Daoy (cell line): Measurements from ENCODE around the gene NDC80. TPM values are rescaled to one million over a fixed set of nuclear protein-coding genes. Genes with fewer than 3 reads are reported as not detected.

Source experiments
- total RNA-seq: library from RNA; depleted of rRNA; stranded (reverse); fragments of >200 nt; shearing (Covaris generic); gene quantifications from 2 replicates; pipeline ENCODE4 v1.2.3, GENCODE V29; 2014; rRNA removed

Gene NDC80
- total RNA-seq, 1 experiment from 2014 or later = 48.9 TPM

Other genes starting within 250 kb of the NDC80 start
- 5.3 and 6.5 TPM in 2 replicates for gene METTL4, start 52 bp upstream of the NDC80 start, total RNA-seq
- gene SMCHD1, start 84.2 kb downstream of the NDC80 start, total RNA-seq = 27.4 and 37.8 TPM in 2 replicates